ENCODE data around the gene CHERP.
"Not testable (repeated sequence)": the region's sequence is repeated elsewhere in the genome, so short reads cannot be mapped to it uniquely, and the experiment has no call there.

The CHERP gene

DNA sequence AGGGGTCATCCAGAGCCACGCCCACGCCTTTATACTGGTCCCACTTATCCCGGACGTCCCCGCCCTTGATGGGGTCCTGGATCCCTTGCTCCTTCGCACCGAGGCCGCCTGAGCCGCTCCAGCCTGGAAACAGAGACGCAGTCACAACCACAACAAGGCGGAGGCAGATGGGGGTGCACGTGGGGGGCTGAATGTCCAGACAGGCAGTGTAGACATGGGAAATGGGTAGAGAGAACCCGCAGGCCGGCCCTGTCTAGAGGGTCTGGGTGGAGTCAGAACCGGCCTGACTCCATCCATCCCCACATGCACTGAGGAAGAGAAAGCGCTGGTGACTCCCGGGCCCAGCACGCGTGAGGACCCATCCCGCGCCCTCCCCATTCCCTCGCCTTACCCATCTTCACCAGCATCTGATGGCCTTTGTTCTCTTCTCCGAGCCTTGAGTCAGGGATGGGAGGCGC lies 23.0 kb downstream of the CHERP start:
- no peak for DNase-seq

DNA sequence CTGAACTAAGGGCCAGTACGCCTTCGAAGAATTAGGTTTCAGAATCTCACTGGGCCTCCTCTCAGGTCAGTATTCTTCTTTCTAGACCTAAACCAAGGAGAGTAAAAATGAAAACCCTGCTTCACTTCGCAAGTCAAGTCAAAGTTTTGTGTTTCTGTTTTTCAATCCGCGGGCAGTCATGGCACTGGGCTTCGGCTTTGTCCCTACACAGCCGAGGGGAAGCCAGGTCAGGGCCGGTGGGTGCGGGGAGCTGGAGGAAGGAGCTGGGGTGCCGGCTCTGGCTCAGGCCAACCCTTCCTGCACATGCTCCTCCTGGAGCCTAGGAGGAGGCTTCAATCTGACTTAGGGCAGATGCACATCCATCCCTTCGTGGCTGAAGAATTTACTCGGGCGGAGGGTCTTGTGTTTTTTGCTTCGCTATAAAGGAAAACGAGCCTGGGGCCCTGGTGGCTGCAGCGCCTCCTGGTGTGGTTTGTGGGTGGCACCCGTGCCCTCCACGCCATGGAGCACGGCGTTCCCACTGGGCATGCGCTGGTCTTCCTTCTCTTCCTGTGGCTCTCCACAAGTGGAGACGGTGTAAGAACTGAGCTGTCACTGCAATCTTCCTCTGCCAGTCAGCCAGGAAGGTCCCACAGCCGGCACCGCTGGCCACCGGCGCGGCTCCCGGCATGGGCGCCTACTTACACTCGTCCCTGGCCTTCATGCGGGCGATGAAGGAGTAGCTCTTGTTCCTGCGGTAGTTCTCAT lies 23.6 kb downstream of the CHERP start:
- no peak for DNase-seq

DNA sequence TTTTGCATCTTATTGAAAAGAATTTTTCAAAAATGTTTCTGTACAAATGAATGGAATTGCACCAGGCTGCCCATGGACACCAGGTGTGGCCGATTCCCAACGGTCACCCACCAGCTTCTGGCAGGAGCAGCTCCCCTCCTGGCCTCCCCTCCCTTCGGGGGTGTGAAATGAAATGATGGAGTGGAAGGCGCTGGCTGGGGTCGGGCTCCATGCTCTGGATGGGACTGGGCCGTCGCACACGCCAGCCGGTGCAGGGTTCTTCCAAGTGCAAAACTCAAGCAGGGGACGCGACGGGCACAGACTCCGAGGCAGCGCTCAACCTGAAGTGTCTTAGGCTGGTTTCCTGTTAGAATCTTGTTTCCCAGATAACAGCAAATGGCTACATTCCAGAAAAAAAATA lies 24.2 kb downstream of the CHERP start:
- DNase-seq, result no peak

DNA sequence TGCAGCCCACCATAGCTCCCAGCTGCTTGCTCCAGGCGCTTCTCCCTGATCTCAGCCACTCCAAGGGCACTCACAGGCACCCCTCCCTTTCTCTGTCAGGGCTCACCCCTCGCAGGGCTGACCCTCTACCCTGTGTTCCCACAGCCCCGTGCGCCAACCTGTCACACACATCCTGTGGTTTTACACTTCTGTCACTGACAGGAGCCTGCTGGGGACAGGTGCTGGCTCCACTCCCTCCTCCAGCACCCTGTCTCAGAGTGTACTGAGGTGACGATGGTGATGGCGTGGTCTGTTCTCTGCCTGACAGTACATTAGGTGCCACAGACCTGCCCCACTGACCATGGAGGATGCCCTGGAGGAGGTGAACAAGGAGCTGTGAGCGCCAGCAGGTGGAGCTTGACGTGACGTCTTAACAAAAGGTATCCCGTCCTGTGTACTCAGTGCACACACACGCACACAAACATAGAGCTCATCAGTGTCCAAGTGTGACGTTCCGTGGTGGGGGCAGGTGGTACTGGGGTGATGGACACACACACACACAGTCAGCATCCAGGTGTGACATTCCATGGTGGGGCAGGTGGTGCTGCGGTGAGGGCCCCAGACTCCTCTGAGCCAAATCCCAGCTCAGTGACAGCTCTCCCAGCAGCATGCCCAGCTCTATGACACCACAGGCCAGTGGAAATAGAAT lies 25.2 kb downstream of the CHERP start:
- no peak for DNase-seq

DNA sequence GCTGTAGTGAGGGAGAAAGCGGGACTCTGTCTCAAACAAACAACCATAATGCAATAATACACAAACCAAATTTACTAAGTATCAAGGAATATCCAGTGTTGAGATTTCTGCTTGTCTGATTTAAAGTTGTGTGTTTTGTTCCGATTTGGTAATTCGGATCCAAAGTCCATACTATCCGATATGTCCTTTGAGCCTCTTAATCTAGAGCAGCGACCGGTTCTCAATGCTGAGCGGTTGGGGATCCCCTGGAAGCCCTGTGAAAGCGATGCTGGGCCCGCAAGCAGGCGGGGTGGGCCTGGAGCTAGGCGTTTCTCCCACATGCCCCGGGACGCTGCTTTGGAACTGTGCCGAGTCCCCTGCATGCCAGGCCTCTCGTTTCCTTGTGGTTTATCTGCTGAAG lies 25.9 kb downstream of the CHERP start:
- DNase-seq, result no peak

DNA sequence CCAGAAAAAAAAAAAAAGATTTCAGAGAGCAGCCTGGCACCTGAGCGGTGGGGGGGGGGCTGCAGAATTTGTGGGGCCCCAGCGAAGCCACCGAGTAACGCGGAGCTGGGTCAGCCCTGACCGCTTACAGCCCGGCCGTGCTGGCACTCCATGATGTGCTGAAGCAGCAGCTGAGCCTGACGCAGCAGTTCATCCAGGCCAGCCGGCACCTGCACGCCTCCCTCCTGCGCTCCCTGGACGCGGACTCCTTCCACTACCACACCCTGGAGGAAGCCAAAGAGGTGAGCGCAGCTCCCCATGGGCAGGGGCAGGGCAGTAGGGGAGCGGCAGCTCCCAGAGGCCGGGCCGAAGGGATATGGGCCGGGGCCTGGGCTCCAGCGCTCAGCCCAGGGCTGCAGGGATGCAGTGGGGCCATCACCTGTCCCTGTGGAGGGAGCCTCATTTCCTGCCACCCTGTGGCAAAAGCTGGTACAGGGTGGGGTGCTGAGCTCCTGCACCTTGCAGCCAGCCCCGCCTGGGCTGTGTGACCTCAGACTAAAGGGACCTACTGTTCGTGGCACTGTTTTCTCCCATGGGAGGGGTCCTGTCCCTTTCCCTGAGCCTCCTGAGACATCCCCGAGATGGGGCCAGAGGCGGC lies 27.7 kb downstream of the CHERP start:
- DNase-seq, result no peak

DNA sequence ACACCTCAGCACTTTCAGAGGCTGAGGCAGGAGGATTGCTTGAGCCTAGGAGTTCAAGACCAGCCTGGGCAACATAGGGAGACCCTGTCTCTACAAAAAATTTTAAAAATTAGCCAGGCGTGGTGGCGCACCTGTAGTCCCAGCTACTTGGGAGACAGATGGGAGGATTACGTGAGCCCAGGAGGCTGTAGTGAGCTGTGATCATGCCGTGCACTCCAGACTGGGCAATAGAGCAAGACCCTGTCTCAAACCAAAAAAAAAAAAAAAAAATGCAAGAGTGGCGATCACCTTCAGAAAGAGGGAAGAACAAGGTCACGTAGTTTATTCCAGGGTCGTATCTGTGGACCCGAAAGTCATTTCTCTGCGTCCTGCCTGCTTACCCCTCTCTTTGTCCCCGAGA lies 29.6 kb downstream of the CHERP start:
- not testable (repeated sequence) for DNase-seq

DNA sequence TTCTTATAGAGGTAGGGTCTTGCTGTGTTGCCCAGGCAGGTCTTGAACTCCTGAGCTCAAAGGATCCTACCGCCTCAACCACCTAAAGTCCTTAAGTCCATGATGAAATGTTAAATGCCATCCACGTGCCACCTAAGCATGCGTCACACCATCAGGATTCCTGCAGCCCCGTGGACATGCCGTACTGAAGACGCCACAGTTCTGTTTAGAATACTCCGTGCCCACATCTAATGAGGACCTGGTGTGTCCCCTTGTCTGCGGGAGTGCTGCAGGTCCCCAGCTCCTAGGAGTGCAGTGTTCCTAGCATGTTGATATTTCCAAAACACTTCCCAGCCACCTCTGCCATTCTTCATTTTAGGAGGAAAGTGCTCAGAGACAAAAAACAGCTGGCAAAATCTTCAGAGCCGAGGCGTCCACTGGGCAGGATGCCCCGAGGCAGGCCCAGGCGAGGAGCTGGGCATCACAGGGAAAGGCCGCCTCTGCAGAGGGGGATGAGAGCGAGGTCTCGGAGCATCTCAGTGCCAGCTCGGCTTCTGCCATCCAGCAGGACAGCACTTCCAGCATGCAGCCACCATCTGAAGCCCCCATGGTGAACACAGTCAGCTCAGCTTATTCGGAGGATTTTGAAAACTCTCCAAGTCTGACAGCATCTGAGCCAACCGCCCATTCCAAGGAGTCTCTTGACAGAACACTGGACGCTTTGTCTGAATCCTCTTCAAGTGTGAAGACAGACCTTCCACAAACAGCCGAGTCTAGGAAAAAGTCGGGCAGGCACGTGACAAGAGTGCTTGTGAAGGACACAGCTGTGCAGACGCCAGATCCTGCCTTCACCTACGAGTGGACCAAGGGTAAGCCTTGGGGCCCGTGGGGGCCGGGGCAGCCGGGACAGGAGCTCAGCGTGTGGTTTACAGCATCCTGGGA lies 32.8 kb downstream of the CHERP start:
- no peak for DNase-seq

DNA sequence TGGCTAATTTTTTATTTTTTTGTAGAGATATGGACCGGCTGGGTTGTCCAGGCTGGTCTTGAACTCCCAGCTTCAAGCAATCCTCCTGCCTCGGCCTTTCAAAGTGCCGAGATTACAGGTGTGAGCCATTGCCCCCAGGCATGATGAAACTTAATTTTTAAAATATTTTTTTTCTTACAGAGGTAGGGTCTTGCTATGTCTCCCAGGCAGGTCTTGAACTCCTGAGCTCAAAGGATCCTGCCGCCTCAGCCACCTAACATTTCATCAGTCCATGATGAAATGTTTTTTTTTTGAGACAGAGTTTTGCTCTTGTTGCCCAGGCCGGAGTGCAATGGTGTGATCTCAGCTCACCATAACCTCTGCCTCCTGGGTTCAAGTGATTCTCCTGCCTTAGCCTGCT lies 33.7 kb downstream of the CHERP start:
- DNase-seq, result no peak

DNA sequence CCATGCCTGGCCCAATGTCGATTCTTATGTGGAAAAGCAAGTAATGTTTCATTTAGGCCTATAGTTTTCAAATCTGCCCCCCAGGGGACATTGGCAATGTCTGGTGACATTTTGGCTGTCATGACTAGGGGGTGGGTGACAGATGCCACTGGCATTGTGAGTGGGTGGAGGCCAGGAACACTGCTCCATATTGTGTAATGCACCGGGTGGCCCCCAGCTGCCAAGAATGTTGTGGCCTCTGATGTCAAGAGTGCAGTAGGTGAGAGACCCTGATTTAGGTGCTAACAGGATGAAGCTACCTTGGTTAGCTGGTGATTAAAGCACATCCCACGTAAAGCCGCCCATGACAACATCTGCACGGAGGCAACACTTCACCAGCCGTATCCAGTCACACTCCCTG lies 35.3 kb downstream of the CHERP start:
- no peak for DNase-seq

DNA sequence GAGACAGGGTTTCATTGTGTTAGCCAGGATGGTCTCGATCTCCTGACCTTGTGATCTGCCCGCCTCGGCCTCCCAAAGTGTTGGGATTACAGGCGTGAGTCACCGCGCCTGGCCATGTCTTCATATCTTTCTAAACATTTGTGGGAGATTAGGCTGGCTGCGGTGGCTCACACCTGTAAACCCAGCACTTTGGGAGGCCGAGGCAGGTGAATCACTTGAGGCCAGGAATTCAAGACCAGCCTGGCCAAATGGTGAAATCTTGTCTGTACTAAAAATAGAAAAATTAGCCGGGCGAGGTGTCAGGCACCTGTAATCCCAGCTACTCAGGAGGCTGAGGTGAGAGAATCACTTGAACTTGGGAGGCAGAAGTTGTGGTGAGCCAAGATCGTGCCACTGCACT lies 36.1 kb downstream of the CHERP start:
- not testable (repeated sequence) for DNase-seq

DNA sequence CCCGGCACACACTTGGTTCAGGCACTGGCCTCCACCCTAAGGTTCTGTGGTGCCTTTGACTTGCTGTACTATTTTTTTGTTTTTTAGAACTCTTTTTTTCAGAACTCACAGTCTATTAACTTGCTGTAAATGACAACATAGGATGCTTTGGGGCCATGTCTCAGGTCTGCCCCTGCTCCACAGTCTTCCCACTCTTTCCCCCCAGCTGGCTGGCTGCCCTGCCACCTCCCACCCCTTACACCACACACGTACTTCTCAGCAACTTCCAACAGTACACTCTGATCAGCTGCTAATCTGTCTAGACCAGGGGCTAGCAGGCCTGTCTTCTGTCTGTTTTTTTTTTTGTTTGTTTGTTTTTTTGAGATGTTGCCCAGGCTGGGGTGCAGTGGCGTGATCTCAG lies 38.0 kb downstream of the CHERP start:
- DNase-seq, result no peak

DNA sequence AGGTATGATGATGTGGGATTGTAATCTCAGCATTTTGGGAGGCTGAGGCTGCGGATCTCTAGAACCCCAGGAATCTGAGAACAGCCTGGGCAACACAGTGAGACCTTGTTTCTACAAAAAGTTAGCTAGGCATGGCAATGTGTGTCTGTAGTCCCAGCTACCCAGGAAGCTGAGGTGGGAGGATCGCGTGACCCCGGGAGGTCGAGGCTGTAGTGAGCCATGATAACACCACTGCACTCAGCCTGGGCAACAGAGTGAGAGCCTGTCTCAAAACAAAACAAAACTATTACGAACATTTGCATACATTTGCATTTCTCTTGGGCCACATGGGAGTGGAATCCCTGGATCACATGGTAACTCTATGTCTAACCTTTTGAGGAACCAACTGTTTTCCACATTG lies 44.4 kb downstream of the CHERP start:
- no peak for DNase-seq

DNA sequence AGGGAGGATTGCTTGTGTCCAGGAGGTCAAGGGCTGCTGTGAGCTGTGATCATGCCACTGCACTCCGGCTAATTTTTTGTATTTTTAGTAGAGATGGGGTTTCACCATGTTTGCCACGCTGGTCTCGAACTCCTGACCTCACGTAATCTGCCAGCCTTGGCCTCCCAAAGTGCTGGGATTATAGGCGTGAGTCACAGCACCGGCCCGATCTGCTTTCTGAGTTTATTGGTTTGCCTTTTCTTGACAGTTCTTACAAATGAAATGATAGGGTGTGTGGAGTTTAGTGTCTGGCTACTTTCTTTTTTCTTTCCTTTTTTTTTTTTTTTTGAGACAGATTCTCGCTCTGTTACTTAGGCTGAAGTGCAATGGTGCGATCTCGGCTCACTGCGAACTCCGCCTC lies 45.2 kb downstream of the CHERP start:
- no peak for DNase-seq

DNA sequence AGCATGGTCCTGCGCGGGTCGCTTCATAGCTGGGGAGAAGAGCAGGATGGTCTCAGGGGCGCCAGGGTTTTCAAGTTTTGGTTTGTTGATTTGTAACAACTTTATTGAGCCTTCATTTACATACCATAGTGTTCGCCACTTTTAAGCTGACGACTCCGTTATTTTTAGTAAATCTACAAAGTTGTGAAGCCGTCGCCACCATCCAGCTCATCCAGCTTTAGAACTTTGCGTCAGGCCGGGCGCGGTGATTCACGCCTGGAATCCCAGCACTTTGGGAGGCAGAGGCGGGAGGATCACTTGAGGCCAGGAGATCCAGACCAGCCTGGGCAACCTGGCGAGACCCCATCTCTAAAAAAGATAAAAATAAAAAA lies 45.6 kb downstream of the CHERP start:
- DNase-seq, result no peak

DNA sequence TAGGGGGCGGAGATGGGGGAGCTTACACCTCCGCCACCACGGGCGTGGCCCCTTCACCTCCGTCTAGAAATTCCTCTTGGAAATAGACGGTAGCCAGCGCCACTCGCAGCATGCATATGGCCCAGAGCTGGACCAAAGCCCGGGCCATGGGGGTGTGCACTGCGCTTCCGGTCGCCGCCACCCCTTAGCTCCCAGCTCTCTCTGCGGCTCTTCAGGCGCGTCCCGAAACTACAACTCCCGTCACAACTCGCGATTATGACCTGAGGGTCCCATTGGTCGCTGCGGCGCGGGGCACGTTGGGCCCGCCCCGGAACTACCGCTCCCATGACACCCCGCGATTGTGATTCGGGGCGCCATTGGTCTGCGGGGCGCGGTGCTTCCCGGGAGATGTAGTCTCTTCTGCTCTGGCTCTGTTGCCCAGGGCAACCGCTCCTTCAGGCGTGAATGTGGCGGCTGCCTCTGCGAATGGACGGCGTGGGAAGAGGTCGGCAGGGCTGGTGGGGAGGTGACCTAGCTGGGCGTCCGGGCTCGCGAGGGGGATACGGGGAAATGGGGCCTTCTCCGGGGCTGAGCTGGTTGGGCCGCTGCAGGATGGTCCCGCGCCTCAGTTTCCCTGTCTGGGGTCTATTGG lies 46.1 kb downstream of the CHERP start, which contains the start of the genes C19orf44 and CALR3:
C19orf44 (plus strand) TSS at position 413 of the 631 bp plus-strand sequence. CDS start 4,399 bp downstream, outside the sequence.
CALR3 (minus strand) TSS at position 186 of the 631 bp plus-strand sequence; CDS start at position 148, 38 bp downstream.
- DNase-seq, result peak; percentile 85

DNA sequence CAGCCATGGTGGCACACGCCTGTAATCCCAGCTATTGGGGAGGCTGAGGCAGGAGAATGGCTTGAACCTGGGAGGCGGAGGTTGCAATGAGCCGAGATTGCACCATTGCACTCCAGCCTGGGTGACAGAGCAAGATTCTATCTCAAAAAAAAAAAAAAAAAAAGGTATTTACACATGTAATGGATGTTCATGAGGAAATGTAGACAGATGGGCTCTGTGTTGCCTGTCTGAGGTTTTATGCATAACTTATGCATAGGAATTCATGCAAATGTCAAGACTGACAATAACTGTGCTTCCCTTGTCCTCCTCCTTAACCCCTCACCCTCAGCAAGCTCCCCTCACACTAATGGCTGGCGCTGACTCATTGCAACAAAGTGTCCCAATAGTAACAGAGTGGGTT lies 55.8 kb downstream of the CHERP start:
- not testable (repeated sequence) for DNase-seq

DNA sequence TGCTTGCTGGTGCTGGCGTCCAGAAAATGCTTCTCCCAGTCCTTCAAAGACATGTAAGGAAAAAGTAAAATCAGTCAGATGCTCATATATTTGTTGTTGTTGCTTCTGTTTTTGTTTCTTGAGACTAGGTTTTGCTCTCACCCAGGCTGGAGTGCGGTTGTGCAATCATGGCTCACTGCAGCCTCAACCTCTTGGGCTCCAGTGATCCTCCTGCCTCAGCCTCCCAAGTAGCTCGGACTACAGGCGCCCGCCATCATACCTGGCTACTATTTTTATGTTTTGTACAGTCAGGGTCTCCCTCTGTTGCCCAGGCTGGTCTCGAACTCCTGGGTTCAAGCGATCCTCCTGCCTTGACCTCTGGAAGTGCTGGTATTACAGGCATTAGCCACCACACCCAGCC lies 59.5 kb downstream of the CHERP start:
- no peak for DNase-seq

DNA sequence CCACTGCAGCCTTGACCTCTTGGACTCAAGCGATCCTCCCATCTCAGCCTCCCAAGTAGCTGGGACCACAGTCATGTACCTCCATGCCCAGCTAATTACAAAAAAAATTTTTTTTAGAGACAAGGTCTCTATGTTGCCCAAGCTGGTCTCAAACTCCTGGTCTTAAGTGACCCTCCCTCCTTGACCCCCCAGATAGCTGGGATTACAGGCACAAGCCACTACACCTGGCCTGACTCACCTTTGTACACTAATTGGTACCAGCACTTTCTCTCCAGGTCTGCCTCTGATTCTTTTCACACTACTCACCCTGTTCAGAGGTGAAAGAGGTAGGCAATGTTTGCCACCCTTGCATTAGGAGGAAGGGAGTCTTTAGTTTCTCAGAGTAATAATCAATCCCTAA lies 64.9 kb downstream of the CHERP start:
- no peak for DNase-seq

DNA sequence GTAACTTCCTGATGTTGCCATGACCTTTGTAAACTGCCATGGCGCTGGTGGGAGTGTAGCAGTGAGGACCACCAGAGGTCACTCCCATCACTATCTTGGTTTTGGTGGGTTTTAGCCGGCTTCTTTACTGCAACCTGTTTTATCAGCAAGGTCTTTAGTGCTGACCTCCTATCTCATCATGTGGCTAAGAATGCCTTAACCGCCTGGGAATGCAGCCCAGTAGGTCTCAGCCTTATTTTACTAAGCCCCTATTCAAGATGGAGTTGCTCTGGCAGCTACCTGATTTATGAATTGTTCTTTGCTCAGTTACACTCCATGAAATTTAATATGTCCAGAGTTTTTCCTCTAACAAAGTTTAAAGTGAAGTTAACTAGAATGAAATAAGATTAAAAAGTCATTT lies 65.8 kb downstream of the CHERP start:
- DNase-seq, result no peak

DNA sequence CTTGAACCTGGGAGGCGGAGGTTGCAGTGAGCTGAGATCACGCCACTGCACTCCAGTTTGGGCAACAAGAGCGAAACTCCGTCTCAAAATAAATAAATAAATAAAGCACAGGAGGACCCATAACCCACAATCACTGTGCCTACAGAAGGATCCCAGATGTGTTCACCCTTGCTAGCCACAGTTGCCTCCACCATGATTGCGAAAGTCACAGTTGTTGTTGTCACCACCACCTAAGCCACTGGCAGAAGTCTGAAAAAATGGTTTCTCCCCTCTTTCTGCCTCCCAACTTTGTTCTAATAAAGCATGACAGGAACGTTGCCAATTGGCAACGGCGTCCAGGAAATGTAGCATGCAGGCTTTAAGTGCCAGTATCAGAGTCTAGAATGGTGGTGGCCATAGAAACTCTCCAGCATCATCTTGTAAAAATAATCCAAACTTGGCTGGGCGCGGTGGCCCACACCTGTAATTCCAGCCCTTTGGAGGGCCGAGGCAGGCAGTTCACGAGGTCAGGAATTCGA lies 68.3 kb downstream of the CHERP start:
- DNase-seq, result no peak

DNA sequence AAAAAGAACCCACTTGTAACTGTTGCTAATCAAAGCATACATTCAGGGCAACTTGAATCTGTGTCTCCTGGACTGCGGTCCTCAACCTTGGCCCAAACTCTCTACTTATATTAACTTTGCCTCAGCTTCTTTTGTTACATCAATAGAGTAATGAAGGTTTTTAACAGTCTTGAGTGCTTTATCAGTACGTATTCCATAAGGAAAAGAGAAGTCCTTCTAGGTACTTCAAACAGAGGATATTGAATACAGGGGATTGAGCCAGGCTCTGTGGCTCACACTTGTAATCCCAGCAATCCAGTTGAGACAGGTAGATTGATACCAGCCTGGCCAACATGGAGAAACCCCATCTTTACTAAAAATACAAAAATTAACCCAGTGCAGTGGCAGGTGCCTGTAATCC lies 69.2 kb downstream of the CHERP start:
- DNase-seq, result no peak

Data from right kidney (tissue), 1 donor.